ENCODE results near the gene GALR3.

The GALR3 gene

GRCh38 chr22:37849089-37849751, 26.0 kb downstream of the GALR3 start, which contains the start of gene EIF3L:
TSS of gene EIF3L (plus strand) at chr22:37849419. CDS start at chr22:37849450, 31 bp downstream.
- H3K79me2 ChIP-seq (ENCODE audit: insufficient read depth, low read length): peaks cover 66% of the 10 kb centered on the region
- peak within 1 kb of the TSS; percentile 93 for H3K9ac ChIP-seq (ENCODE audit: low read depth, low read length, poor library complexity, severe bottlenecking)
- peak within 1 kb of the TSS; percentile 97 for H3K4me3 ChIP-seq (ENCODE audit: low read length, poor library complexity, severe bottlenecking)
- peak within 1 kb of the TSS; percentile 89 for H2AFZ ChIP-seq (ENCODE audit: low read length)
- H3K4me2 ChIP-seq (ENCODE audit: low read depth, low read length, poor library complexity, severe bottlenecking): peak within 1 kb of the TSS; percentile 96
- no peaks in the 10 kb centered on the region for H3F3A ChIP-seq (ENCODE audit: low read depth)
- H3K27me3 ChIP-seq (ENCODE audit: insufficient read depth, low read length, poor library complexity, severe bottlenecking): no peaks in the 10 kb centered on the region
- peaks cover 41% of the 10 kb centered on the region for H4K20me1 ChIP-seq (ENCODE audit: insufficient read depth, low read length, poor library complexity, severe bottlenecking)
- H3K36me3 ChIP-seq (ENCODE audit: insufficient read depth, low read length): peaks cover 19% of the 10 kb centered on the region; the same call in 1 of the 2 replicates
- no peaks in the 10 kb centered on the region for H3K9me3 ChIP-seq (ENCODE audit: insufficient read depth, low read depth, low read length)
- H3K4me1 ChIP-seq (ENCODE audit: insufficient read depth, low read length, poor library complexity, severe bottlenecking): peaks cover 41% of the 10 kb centered on the region
- no peaks in the 10 kb centered on the region for H3K9me2 ChIP-seq (replicated peaks; ENCODE audit: low read depth, low read length)
- TF ChIP-seq CTCF (conservative IDR thresholded peaks at IDR 0.05; ENCODE audit: low read length): no peak

GRCh38 chr22:37850801-37851200, 27.6 kb downstream of the GALR3 start:
- peaks cover 47% of the 10 kb centered on the region for H4K20me1 ChIP-seq (ENCODE audit: insufficient read depth, low read length, poor library complexity, severe bottlenecking)
- peak overlapping the region; percentile 97 for H3K4me3 ChIP-seq (ENCODE audit: low read length, poor library complexity, severe bottlenecking)
- H3K9me2 ChIP-seq (replicated peaks; ENCODE audit: low read depth, low read length): no peaks in the 10 kb centered on the region
- H2AFZ ChIP-seq (ENCODE audit: low read length): no peak overlapping the region
- peaks cover 41% of the 10 kb centered on the region for H3K4me1 ChIP-seq (ENCODE audit: insufficient read depth, low read length, poor library complexity, severe bottlenecking)
- H3F3A ChIP-seq (ENCODE audit: low read depth): no peaks in the 10 kb centered on the region
- H3K9me3 ChIP-seq (ENCODE audit: insufficient read depth, low read depth, low read length): no peaks in the 10 kb centered on the region
- TF ChIP-seq EZH2phosphoT487 (IDR thresholded peaks at IDR 0.05; ENCODE audit: borderline replicate concordance): no peak
- TF ChIP-seq CTCF (conservative IDR thresholded peaks at IDR 0.05; ENCODE audit: low read length): no peak
- H3K4me2 ChIP-seq (ENCODE audit: low read depth, low read length, poor library complexity, severe bottlenecking): peak overlapping the region; percentile 96
- H3K79me2 ChIP-seq (ENCODE audit: insufficient read depth, low read length): peaks cover 82% of the 10 kb centered on the region
- H3K9ac ChIP-seq (ENCODE audit: low read depth, low read length, poor library complexity, severe bottlenecking): peak overlapping the region; percentile 93
- peaks cover 34% of the 10 kb centered on the region for H3K36me3 ChIP-seq (ENCODE audit: insufficient read depth, low read length)
- H3K27me3 ChIP-seq (ENCODE audit: insufficient read depth, low read length, poor library complexity, severe bottlenecking): no peaks in the 10 kb centered on the region

- Histone ChIP-seq H3K4me3 (ENCODE audit: low read length, poor library complexity, severe bottlenecking) (peak overlapping the region; percentile 23), H3K9ac (ENCODE audit: low read depth, low read length, poor library complexity, severe bottlenecking) (no peak overlapping the region), H3K27me3 (ENCODE audit: insufficient read depth, low read length, poor library complexity, severe bottlenecking) (no peaks in the 10 kb centered on the region), H4K20me1 (ENCODE audit: insufficient read depth, low read length, poor library complexity, severe bottlenecking) (peaks cover 47% of the 10 kb centered on the region), H2AFZ (ENCODE audit: low read length) (no peak overlapping the region), H3K4me1 (ENCODE audit: insufficient read depth, low read length, poor library complexity, severe bottlenecking) (peaks cover 41% of the 10 kb centered on the region), H3K9me2 (replicated peaks; ENCODE audit: low read depth, low read length) (no peaks in the 10 kb centered on the region), H3K79me2 (ENCODE audit: insufficient read depth, low read length) (peaks cover 84% of the 10 kb centered on the region), H3F3A (ENCODE audit: low read depth) (no peaks in the 10 kb centered on the region), H3K4me2 (ENCODE audit: low read depth, low read length, poor library complexity, severe bottlenecking) (peak overlapping the region; percentile 50), H3K9me3 (ENCODE audit: insufficient read depth, low read depth, low read length) (no peaks in the 10 kb centered on the region), H3K36me3 (ENCODE audit: insufficient read depth, low read length) (peaks cover 41% of the 10 kb centered on the region)
- TF ChIP-seq CTCF (conservative IDR thresholded peaks at IDR 0.05; ENCODE audit: low read length): no peak
- no peak for TF ChIP-seq EZH2phosphoT487 (IDR thresholded peaks at IDR 0.05; ENCODE audit: borderline replicate concordance)
Observed at GRCh38 chr22:37852418-37852817, 29.2 kb downstream of the GALR3 start.
